ENCODE measurements around the gene VILL.

GRCh38 chr3:38043486-38043885, 52.9 kb downstream of the VILL start:
- no peak for TF ChIP-seq CTCF (conservative IDR thresholded peaks at IDR 0.05 in 1 of 2, IDR thresholded peaks at IDR 0.05 in 1 of 2; ENCODE audit: low read depth in 1 of 2, low read length in 2 of 2)
- TF ChIP-seq EZH2 (IDR thresholded peaks at IDR 0.05; ENCODE audit: low read length, missing control alignments): no peak

Measured in fibroblast of lung (primary cell).